ENCODE measurements around the gene LDLRAD3. TPM values are rescaled to one million over a fixed set of nuclear protein-coding genes. Genes with fewer than 3 reads are reported as not detected.

LDLRAD3 gene
- total and polyA plus RNA-seq, 3 donors from 2014 or later = 7.1 to 14.6 (median 12.0) TPM

- Histone ChIP-seq H3K27me3 (no peaks in the 10 kb centered on the region), H3K9me3 (no peaks in the 10 kb centered on the region), H3K36me3 (ENCODE audit: low read depth, missing control alignments) (no peaks in the 10 kb centered on the region), H3K4me3 (no peak overlapping the region), H3K27ac (no peak overlapping the region), H3K4me1 (peaks cover 6% of the 10 kb centered on the region)
- 52 to 79% methylated on average over 2 of the region's 2 CpGs for WGBS, 2 donors
- no peak for TF ChIP-seq CTCF (IDR thresholded peaks at IDR 0.05)
- TF ChIP-seq POLR2A (IDR thresholded peaks at IDR 0.05) = no peak
- intact Hi-C loops (cut with DNase I; ENCODE audit: low total_unique reads) = no loop called here
- no peak for DNase-seq
Observed at GRCh38 chr11:36074941-36075431, 131.1 kb downstream of the LDLRAD3 start.

- Histone ChIP-seq H3K9me3 (no peaks in the 10 kb centered on the region), H3K4me1 (peaks cover 6% of the 10 kb centered on the region), H3K4me3 (no peak overlapping the region), H3K27me3 (no peaks in the 10 kb centered on the region), H3K27ac (no peak overlapping the region), H3K36me3 (ENCODE audit: low read depth, missing control alignments) (no peaks in the 10 kb centered on the region)
- intact Hi-C loops (cut with DNase I; ENCODE audit: low total_unique reads) = no loop called here
- no peak for DNase-seq
- WGBS, 2 donors = 97 to 100% methylated on average over 4 of the region's 4 CpGs
- TF ChIP-seq POLR2A (IDR thresholded peaks at IDR 0.05) (no peak), CTCF (IDR thresholded peaks at IDR 0.05) (no peak)
Observed at GRCh38 chr11:36077368-36077767, 133.5 kb downstream of the LDLRAD3 start.

GRCh38 chr11:36077886-36078685 lies 134.2 kb downstream of the LDLRAD3 start:
- no peaks in the 10 kb centered on the region for H3K27me3 ChIP-seq
- no peak overlapping the region for H3K27ac ChIP-seq
- 88 to 97% methylated on average over 8 to 10 of the region's 10 CpGs for WGBS, 2 donors
- H3K4me3 ChIP-seq = no peak overlapping the region
- no peaks in the 10 kb centered on the region for H3K36me3 ChIP-seq (ENCODE audit: low read depth, missing control alignments)
- intact Hi-C loops (cut with DNase I; ENCODE audit: low total_unique reads) = no loop called here
- no peak for TF ChIP-seq POLR2A (IDR thresholded peaks at IDR 0.05)
- TF ChIP-seq CTCF (IDR thresholded peaks at IDR 0.05) = no peak
- peaks cover 6% of the 10 kb centered on the region for H3K4me1 ChIP-seq
- no peaks in the 10 kb centered on the region for H3K9me3 ChIP-seq
- DNase-seq = no peak

DNA sequence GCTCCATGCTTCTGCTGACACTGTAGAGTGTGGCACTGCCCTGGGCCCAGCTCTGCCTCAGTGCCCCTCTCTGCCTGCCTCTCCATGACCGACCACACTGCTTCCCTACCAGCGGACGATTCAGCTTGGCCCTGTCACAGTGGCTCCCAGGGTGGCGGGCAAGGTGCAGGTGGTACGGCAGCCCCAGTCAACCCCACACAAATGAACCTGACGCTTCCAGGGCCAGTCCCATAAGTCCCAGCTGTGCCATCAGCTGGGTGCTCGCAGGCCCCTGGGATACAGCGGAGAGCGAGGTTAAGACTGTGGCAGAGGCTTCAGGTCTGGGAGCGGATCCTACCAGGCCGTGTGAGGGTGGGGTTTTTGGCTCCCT lies 134.8 kb downstream of the LDLRAD3 start:
- intact Hi-C loops (cut with DNase I; ENCODE audit: low total_unique reads) = no loop called here
- peaks cover 2% of the 10 kb centered on the region for H3K4me1 ChIP-seq
- no peak overlapping the region for H3K27ac ChIP-seq
- no peaks in the 10 kb centered on the region for H3K9me3 ChIP-seq
- 89 to 98% methylated on average over 7 to 11 of the region's 11 CpGs for WGBS, 2 donors
- no peaks in the 10 kb centered on the region for H3K36me3 ChIP-seq (ENCODE audit: low read depth, missing control alignments)
- DNase-seq = no peak
- H3K4me3 ChIP-seq = no peak overlapping the region
- TF ChIP-seq CTCF (IDR thresholded peaks at IDR 0.05) = no peak
- no peak for TF ChIP-seq POLR2A (IDR thresholded peaks at IDR 0.05)
- no peaks in the 10 kb centered on the region for H3K27me3 ChIP-seq
